ENCODE measurements around the gene BRMS1L.

- no peak for TF ChIP-seq CTCF (IDR thresholded peaks at IDR 0.05; ENCODE audit: borderline replicate concordance, extremely low read depth, low read length, poor library complexity, severe bottlenecking)
- TF ChIP-seq EZH2 (IDR thresholded peaks at IDR 0.05; ENCODE audit: borderline replicate concordance, low read depth, low read length, severe bottlenecking), result no peak
Observed at GRCh38 chr14:35861204-35861868, 35.2 kb downstream of the BRMS1L start.
